OCI-LY3 (cell line): Measurements from ENCODE around the gene DHX38.

Source experiments
- H2AFZ ChIP-seq: fragments of 200-600, 300-600 bp; shearing (Covaris generic); 2 replicates; pipeline ENCODE4 v1.6.0; 2014; ENCODE audit warnings: antibody characterized with exemption, low read depth, low read length
- H3K27ac ChIP-seq: fragments of 200-600, 300-600 bp; sonication (generic); 2 replicates; pipeline ENCODE4 v1.5.1; 2014; ENCODE audit warnings: mild to moderate bottlenecking, low read length, moderate library complexity, mixed read lengths
- H3K27me3 ChIP-seq: fragments of 200-600, 300-600 bp; sonication (generic); 2 replicates; pipeline ENCODE4 v1.6.1; 2014; ENCODE audit warnings: low read depth, low read length, mixed read lengths
- H3K36me3 ChIP-seq: fragments of 200-600, 300-600 bp; sonication (generic); replicated peaks from 2 replicates; pipeline ENCODE3; 2014; ENCODE audit warnings: low read depth, low read length, mixed read lengths
- H3K4me1 ChIP-seq: fragments of 300-600, 200-600 bp; sonication (generic); 2 replicates; pipeline ENCODE4 v1.6.1; 2014; ENCODE audit warnings: low read length, mixed read lengths
- H3K4me2 ChIP-seq: fragments of 200-600, 300-600 bp; sonication (generic); 2 replicates; pipeline ENCODE4 v1.6.1; 2014; ENCODE audit warnings: low read length, mixed read lengths
- H3K4me3 ChIP-seq: fragments of 300-600, 200-600 bp; sonication (generic); 2 replicates; pipeline ENCODE4 v1.5.1; 2014; ENCODE audit warnings: antibody characterized with exemption, mild to moderate bottlenecking, low read length, moderate library complexity
- H3K79me2 ChIP-seq: fragments of 300-600, 200-600 bp; shearing (Covaris generic); 2 replicates; pipeline ENCODE4 v1.6.1; 2014; ENCODE audit warnings: mild to moderate bottlenecking, low read length, mixed read lengths
- H3K9ac ChIP-seq: fragments of 300-600, 200-600 bp; shearing (Covaris generic); 2 replicates; pipeline ENCODE4 v1.6.0; 2014; ENCODE audit warnings: mild to moderate bottlenecking, low read length, moderate library complexity
- H3K9me3 ChIP-seq: fragments of 200-600, 300-600 bp; shearing (Covaris generic); 2 replicates; pipeline ENCODE4 v1.6.1; 2014; ENCODE audit warnings: low read length, mixed read lengths; ENCODE audit not compliant: insufficient read depth
- H4K20me1 ChIP-seq: fragments of 200-600, 300-600 bp; sonication (generic); 2 replicates; pipeline ENCODE4 v1.6.1; 2016; ENCODE audit warnings: low read length, mixed read lengths; ENCODE audit not compliant: insufficient read depth
- CTCF ChIP-seq: fragments of 200-600, 300-600 bp; sonication (generic); IDR thresholded peaks from 2 replicates; pipeline ENCODE4 v1.5.1; 2014; ENCODE audit warnings: antibody characterized with exemption, low read length, low read depth
- EZH2phosphoT487 ChIP-seq: fragments of 200-600 bp; shearing (Covaris generic); IDR thresholded peaks from 2 replicates; pipeline ENCODE4 v1.6.1; 2018; ENCODE audit warnings: antibody characterized with exemption, mixed run types, low read depth

The DHX38 gene

GRCh38 chr16:72060405-72060804 is 33.2 kb upstream of the DHX38 start:
- Histone ChIP-seq H3K4me1 (no peaks in the 10 kb centered on the region), H3K27me3 (no peaks in the 10 kb centered on the region), H2AFZ (no peak overlapping the region), H3K4me3 (no peak overlapping the region), H3K79me2 (no peaks in the 10 kb centered on the region), H4K20me1 (no peaks in the 10 kb centered on the region), H3K9ac (no peak overlapping the region), H3K27ac (no peak overlapping the region), H3K36me3 (no peaks in the 10 kb centered on the region), H3K4me2 (no peak overlapping the region), H3K9me3 (no peaks in the 10 kb centered on the region)
- TF ChIP-seq CTCF (no peak), EZH2phosphoT487 (no peak)

GRCh38 chr16:72061564-72061963 is 32.1 kb upstream of the DHX38 start:
- no peak overlapping the region for H2AFZ ChIP-seq
- no peaks in the 10 kb centered on the region for H3K36me3 ChIP-seq
- H3K9me3 ChIP-seq, result no peaks in the 10 kb centered on the region
- no peak for TF ChIP-seq CTCF
- TF ChIP-seq EZH2phosphoT487, result no peak
- H3K27me3 ChIP-seq, result no peaks in the 10 kb centered on the region
- no peak overlapping the region for H3K9ac ChIP-seq
- no peaks in the 10 kb centered on the region for H3K79me2 ChIP-seq
- no peak overlapping the region for H3K27ac ChIP-seq
- H3K4me1 ChIP-seq, result no peaks in the 10 kb centered on the region
- H3K4me2 ChIP-seq, result no peak overlapping the region
- no peak overlapping the region for H3K4me3 ChIP-seq
- no peaks in the 10 kb centered on the region for H4K20me1 ChIP-seq

- Histone ChIP-seq H3K79me2 (no peaks in the 10 kb centered on the region), H3K9me3 (no peaks in the 10 kb centered on the region), H3K4me1 (no peaks in the 10 kb centered on the region), H3K9ac (no peak overlapping the region), H4K20me1 (no peaks in the 10 kb centered on the region), H3K4me3 (no peak overlapping the region), H3K36me3 (no peaks in the 10 kb centered on the region), H2AFZ (no peak overlapping the region), H3K27ac (no peak overlapping the region), H3K4me2 (no peak overlapping the region), H3K27me3 (no peaks in the 10 kb centered on the region)
- TF ChIP-seq EZH2phosphoT487 (no peak), CTCF (no peak)
These were observed 29.2 kb upstream of the DHX38 start for GRCh38 chr16:72064361-72064894.

GRCh38 chr16:72066747-72067146 is 26.9 kb upstream of the DHX38 start:
- no peaks in the 10 kb centered on the region for H3K79me2 ChIP-seq
- no peak overlapping the region for H3K27ac ChIP-seq
- no peaks in the 10 kb centered on the region for H3K27me3 ChIP-seq
- H2AFZ ChIP-seq, result no peak overlapping the region
- TF ChIP-seq EZH2phosphoT487, result no peak
- peak; percentile 66 for TF ChIP-seq CTCF
- H3K9ac ChIP-seq, result no peak overlapping the region
- no peaks in the 10 kb centered on the region for H3K36me3 ChIP-seq
- no peak overlapping the region for H3K4me3 ChIP-seq
- no peaks in the 10 kb centered on the region for H3K9me3 ChIP-seq
- H3K4me2 ChIP-seq, result no peak overlapping the region
- no peaks in the 10 kb centered on the region for H4K20me1 ChIP-seq
- no peaks in the 10 kb centered on the region for H3K4me1 ChIP-seq
